ENCODE measurements around the gene MLYCD.

DNA sequence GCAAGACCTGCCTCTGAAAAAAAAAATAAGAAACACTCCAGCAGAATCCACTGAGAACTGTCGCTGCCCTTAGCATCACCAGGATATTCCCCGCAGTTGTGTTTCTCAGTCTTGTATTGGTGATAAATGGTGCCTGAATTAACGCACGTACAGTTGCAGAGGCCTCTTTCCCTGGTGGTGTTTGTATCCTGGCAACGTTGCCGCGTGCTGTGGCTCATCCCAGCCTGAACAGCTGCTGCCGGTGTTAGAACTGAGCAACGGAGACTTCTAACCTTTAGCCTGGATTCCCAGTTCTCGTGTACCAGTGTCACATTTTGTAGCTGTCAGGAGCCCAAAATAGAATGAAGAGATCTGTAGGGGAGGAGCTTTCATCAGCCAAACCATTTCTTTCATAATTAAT, 4.8 kb downstream of the MLYCD start:
- TF ChIP-seq CTCF (IDR thresholded peaks at IDR 0.05; ENCODE audit: low read depth, low read length, poor library complexity, severe bottlenecking) (no peak), EZH2phosphoT487 (IDR thresholded peaks at IDR 0.05; ENCODE audit: borderline replicate concordance, low read length) (no peak)

All from DOHH2 (cell line).